Tongue (tissue), 2 donors: ENCODE data around the gene PPM1A. TPM values are rescaled to one million over a fixed set of nuclear protein-coding genes. Genes with fewer than 3 reads are reported as not detected.
"Not testable (repeated sequence)": the region's sequence is repeated elsewhere in the genome, so short reads cannot be mapped to it uniquely, and the experiment has no call there.

ENCODE experiments used
- DNase-seq: peaks from one replicate; pipeline ENCODE4 v3.0.0-alpha.2; 2015
- total RNA-seq: library from RNA; depleted of rRNA; stranded (reverse); fragments of >200 nt; gene quantifications from one replicate; pipeline ENCODE4 v1.2.3, GENCODE V29; 2014

Gene PPM1A
- total RNA-seq, 1 donor from 2014 or later = 65.3 TPM

GRCh38 chr14:60266021-60266937 lies 17.3 kb downstream of the PPM1A start:
- DNase-seq = no peak

- DNase-seq = no peak
These were observed 23.2 kb downstream of the PPM1A start for GRCh38 chr14:60272177-60272576.

GRCh38 chr14:60273956-60274355 lies 24.9 kb downstream of the PPM1A start:
- DNase-seq = no peak

GRCh38 chr14:60274448-60274847 lies 25.4 kb downstream of the PPM1A start:
- no peak for DNase-seq

GRCh38 chr14:60275932-60276331 lies 26.9 kb downstream of the PPM1A start:
- no peak for DNase-seq

GRCh38 chr14:60276347-60276746 lies 27.3 kb downstream of the PPM1A start:
- no peak for DNase-seq

GRCh38 chr14:60277605-60278190 lies 28.7 kb downstream of the PPM1A start:
- no peak for DNase-seq

- DNase-seq = no peak
These were observed 29.3 kb downstream of the PPM1A start for GRCh38 chr14:60278350-60278749.

- DNase-seq = no peak
These were observed 38.4 kb downstream of the PPM1A start for GRCh38 chr14:60287452-60287851.

GRCh38 chr14:60288279-60288678 lies 39.3 kb downstream of the PPM1A start:
- DNase-seq = no peak

GRCh38 chr14:60294411-60295069 lies 45.5 kb downstream of the PPM1A start:
- DNase-seq = no peak

- DNase-seq = no peak
These were observed 51.0 kb downstream of the PPM1A start for GRCh38 chr14:60300019-60300418.

- DNase-seq = no peak
These were observed 52.7 kb downstream of the PPM1A start for GRCh38 chr14:60301685-60302084.

- DNase-seq = no peak
These were observed 53.6 kb downstream of the PPM1A start for GRCh38 chr14:60302663-60303062.

GRCh38 chr14:60303745-60304144 lies 54.7 kb downstream of the PPM1A start:
- peak; percentile 31 for DNase-seq

- no peak for DNase-seq
These were observed 55.5 kb downstream of the PPM1A start for GRCh38 chr14:60304509-60304908.

- DNase-seq = peak; percentile 37
These were observed 61.0 kb downstream of the PPM1A start for GRCh38 chr14:60309867-60310552.

- peak; percentile 56 for DNase-seq
These were observed 62.4 kb downstream of the PPM1A start for GRCh38 chr14:60311417-60311816.

- DNase-seq = no peak
These were observed 64.1 kb downstream of the PPM1A start for GRCh38 chr14:60313093-60313492.

GRCh38 chr14:60315196-60315990 lies 66.4 kb downstream of the PPM1A start:
- DNase-seq = no peak

GRCh38 chr14:60317609-60318008 lies 68.6 kb downstream of the PPM1A start:
- DNase-seq = no peak

GRCh38 chr14:60320860-60321259 lies 71.8 kb downstream of the PPM1A start:
- DNase-seq = not testable (repeated sequence)
